GM19238 (cell line): ENCODE data around the gene HOXA10.

ENCODE experiments used
- DNase-seq: peaks from one replicate; pipeline ENCODE4 v3.0.0; 2011; ENCODE audit warnings: low spot score; ENCODE audit not compliant: insufficient read length

HOXA10 gene

GRCh38 chr7:27203964-27204594, 30.0 kb upstream of the HOXA10 start:
- DNase-seq = no peak

- DNase-seq = no peak
Measured at GRCh38 chr7:27203365-27203953, 29.3 kb upstream of the HOXA10 start.

GRCh38 chr7:27202862-27203134, 28.7 kb upstream of the HOXA10 start:
- no peak for DNase-seq

GRCh38 chr7:27202018-27202861, 28.1 kb upstream of the HOXA10 start:
- no peak for DNase-seq

DNA sequence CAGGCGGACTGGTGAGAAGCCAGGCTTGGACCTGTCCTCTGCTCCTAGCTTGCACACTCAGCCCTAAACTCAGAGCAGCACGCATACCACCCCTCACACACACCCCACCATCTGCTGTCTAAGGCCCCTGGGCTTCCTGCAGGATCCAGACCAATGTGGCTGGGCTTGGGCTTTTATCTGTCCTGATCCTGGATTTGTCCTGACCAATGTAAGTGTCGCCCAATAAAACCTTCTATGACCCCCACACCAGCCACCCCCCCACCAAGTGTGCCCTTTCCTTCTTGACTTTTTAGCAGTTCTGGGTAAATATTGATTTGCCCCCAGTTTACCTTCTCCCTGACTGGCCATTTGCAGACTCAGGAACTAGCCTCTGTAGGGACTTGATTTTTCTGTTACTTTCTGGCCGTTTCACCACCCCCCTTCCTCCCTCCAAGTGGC, 27.5 kb upstream of the HOXA10 start:
- DNase-seq = no peak

DNA sequence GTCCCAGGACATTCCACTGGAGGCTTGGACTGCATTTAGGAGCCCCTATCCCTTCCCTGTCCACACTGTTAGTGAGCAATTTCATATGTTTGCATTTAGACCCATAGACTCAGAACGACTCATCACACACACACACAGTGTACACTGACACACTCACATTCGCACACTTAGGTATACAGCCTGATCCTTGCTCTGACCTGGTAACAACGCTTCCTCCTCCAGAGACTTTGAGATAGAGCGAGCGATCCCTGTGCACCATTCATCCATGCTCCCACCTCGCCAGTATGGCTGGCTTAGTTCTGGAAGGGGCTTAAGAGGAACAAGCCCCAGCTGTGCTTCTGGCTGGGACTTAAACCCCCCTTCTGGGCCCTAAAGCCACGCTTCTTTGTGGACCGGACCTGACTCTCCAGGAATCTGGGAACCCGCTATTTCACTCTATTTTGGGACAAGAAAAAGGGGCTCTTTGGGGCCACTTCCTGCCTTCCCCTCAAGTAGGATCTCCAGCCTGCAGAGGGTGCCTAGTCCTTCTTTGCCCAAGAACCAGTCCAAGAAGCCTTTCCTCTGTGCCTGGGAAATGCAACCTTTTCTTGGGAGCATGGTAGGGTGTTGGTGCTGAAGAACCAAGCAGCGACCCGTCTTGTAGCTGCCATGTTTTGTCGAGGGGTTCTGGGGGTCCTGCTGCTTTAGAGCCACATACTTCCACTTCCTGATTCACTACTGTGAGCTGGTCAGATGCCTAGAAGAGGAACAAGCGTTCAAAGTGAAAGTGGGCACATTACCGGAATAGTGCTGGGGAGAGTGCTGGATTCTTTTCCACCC, 26.9 kb upstream of the HOXA10 start:
- DNase-seq = no peak

- no peak for DNase-seq
Measured at GRCh38 chr7:27199849-27200760, 26.0 kb upstream of the HOXA10 start, which contains the start of gene HOXA13. Gene HOXA13 (minus strand): TSS chr7:27200091. CDS start chr7:27200077, 14 bp downstream.

- no peak for DNase-seq
Measured at GRCh38 chr7:27198871-27199801, 25.0 kb upstream of the HOXA10 start.

DNA sequence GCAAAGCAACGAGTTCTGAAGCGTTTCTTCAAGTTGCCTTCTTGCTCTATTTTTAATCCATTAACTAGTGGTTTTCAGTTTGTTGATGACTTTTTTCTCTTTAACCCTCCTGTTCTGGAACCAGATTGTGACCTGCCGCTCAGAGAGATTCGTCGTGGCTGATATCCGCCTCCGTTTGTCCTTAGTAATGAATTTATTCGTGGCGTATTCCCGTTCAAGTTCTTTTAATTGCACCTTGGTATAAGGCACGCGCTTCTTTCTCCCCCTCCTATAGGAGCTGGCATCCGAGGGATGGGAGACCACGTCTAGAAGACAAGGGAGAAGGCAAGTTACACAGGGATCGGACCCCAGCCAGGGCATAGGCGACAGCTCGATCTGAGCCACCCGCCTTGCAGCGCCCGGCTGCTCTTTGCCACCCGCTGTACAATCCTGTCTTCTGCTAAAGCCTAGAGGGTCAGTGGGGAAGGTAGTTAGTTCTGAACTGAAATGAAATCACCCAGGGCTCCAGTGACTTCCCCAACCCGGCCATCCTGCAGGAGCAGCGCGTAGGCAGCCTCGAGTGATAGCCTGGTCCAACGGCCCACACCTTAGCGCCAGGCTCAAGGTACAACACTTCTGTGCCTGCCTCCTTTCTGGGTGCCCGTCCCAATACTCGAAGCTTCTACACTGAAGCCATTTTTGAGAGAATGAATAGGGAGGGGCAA, 24.2 kb upstream of the HOXA10 start:
- DNase-seq = no peak

GRCh38 chr7:27197137-27198042, 23.3 kb upstream of the HOXA10 start:
- DNase-seq = no peak

GRCh38 chr7:27196287-27196767, 22.2 kb upstream of the HOXA10 start:
- no peak for DNase-seq

GRCh38 chr7:27194686-27195379, 20.7 kb upstream of the HOXA10 start:
- no peak for DNase-seq

GRCh38 chr7:27194002-27194352, 19.9 kb upstream of the HOXA10 start:
- no peak for DNase-seq

GRCh38 chr7:27193335-27194001, 19.3 kb upstream of the HOXA10 start:
- DNase-seq = no peak

DNA sequence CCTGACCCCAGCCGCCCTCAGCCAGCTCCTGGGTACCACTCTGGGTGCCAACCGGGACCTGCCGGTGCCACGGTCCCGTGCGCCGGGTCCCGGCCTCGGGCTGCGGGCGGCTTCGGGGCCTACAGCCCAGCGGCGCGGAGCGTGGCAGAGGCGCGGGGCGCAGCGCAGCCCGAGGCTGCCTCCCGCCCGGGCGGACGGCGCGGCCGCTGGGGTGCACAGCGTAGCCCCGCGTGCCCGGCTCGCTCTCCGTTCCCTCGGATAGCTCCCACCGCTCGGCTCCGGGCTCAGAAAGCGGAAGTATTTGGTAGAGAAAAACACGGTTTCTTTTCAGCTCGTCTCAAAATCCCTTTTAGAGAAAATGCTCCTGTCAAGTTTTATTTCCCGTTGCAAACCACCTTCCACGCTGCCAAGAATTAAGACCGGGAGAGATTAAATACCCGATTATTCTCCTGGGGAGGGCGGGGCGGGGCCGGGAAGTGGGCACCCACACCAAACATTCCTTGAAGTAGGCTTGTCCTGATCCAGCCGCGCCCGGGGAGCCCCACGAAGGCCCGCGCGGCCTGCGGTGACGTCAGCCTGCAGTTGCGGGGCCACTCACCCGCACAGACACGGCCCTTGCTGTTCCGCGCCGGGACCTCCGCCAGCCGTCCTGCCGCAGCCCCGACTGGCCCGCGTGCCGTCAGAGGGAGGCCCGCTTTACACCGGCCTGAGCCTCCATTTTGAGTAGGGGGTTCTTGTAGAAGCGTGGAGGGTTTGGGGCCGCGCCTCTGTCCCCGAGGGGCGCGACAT, 18.6 kb upstream of the HOXA10 start:
- no peak for DNase-seq
